ENCODE results near the gene MYBPC1. TPM values are rescaled to one million over a fixed set of nuclear protein-coding genes. Genes with fewer than 3 reads are reported as not detected.

Gene MYBPC1
- polyA plus RNA-seq, 3 donors: 0.04 to 0.16 TPM; not detected in 1

DNA sequence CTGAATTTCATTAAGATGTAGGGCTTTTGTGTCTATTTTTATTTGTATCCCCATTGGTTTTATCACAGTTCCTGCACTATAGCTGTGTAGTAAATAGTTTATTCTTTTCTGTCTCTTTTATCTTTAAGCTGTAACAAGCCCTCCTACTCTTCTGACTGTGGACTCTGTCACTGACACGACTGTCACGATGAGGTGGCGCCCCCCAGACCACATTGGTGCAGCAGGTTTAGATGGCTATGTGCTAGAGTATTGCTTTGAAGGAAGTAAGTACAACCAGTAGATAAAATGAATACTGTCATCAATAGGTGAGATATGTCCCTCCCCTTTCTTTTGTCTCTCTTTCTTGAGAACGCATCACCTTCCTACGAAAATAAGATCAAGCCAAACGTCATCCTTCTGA, 68.5 kb downstream of the MYBPC1 start:
- Histone ChIP-seq H3K79me2 (ENCODE audit: insufficient read depth, low read length) (no peaks in the 10 kb centered on the region), H3K4me2 (replicated peaks; ENCODE audit: extremely low read depth, low read length, poor library complexity, severe bottlenecking) (no peak overlapping the region), H3K9me3 (replicated peaks in 1 of 2; ENCODE audit: control insufficient read depth in 1 of 2, insufficient read depth in 1 of 2, low read length in 2 of 2) (no peaks in the 10 kb centered on the region), H3K36me3 (replicated peaks in 1 of 2; ENCODE audit: control insufficient read depth in 1 of 2, insufficient read depth in 2 of 2, low read length in 2 of 2) (no peaks in the 10 kb centered on the region), H3K27ac (ENCODE audit: low read depth in 1 of 2, low read length in 2 of 2) (no peak overlapping the region), H4K20me1 (ENCODE audit: insufficient read depth, low read length) (no peaks in the 10 kb centered on the region), H3K27me3 (ENCODE audit: control insufficient read depth in 2 of 2, insufficient read depth in 2 of 2, low read length in 2 of 2) (no peaks in the 10 kb centered on the region), H3K4me1 (ENCODE audit: control insufficient read depth in 1 of 2, insufficient read depth in 2 of 2, low read length in 2 of 2) (no peaks in the 10 kb centered on the region), H3K4me3 (replicated peaks in 1 of 3; ENCODE audit: low read depth in 2 of 3, low read length in 3 of 3) (no peak overlapping the region), H3K9ac (ENCODE audit: insufficient read depth, low read length, poor library complexity, severe bottlenecking) (no peak overlapping the region), H2AFZ (ENCODE audit: insufficient read depth, low read depth, low read length, poor library complexity, severe bottlenecking) (no peak overlapping the region)
- TF ChIP-seq, protein P1, sequence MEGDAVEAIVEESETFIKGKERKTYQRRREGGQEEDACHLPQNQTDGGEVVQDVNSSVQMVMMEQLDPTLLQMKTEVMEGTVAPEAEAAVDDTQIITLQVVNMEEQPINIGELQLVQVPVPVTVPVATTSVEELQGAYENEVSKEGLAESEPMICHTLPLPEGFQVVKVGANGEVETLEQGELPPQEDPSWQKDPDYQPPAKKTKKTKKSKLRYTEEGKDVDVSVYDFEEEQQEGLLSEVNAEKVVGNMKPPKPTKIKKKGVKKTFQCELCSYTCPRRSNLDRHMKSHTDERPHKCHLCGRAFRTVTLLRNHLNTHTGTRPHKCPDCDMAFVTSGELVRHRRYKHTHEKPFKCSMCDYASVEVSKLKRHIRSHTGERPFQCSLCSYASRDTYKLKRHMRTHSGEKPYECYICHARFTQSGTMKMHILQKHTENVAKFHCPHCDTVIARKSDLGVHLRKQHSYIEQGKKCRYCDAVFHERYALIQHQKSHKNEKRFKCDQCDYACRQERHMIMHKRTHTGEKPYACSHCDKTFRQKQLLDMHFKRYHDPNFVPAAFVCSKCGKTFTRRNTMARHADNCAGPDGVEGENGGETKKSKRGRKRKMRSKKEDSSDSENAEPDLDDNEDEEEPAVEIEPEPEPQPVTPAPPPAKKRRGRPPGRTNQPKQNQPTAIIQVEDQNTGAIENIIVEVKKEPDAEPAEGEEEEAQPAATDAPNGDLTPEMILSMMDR (IDR thresholded peaks at IDR 0.05): no peak
- Mint-ChIP-seq H3K4me1 (no peaks in the 10 kb centered on the region), H3K9me3 (peaks cover 0 to 2% (median 0%) of the 10 kb centered on the region in 7 donors), H3K27me3 (ENCODE audit: low read depth in 3 of 3) (peaks cover 0 to 1% (median 0%) of the 10 kb centered on the region in 3 donors), H3K36me3 (no peaks in the 10 kb centered on the region), H3K27ac (no peak overlapping the region), H3K4me3 (no peak overlapping the region)
- no peak for DNase-seq
- intact Hi-C loops (cut with micrococcal nuclease): no loop called here
- WGBS (ENCODE audit: insufficient coverage): no CpG with 5 or more reads among the region's 6 CpGs

DNA sequence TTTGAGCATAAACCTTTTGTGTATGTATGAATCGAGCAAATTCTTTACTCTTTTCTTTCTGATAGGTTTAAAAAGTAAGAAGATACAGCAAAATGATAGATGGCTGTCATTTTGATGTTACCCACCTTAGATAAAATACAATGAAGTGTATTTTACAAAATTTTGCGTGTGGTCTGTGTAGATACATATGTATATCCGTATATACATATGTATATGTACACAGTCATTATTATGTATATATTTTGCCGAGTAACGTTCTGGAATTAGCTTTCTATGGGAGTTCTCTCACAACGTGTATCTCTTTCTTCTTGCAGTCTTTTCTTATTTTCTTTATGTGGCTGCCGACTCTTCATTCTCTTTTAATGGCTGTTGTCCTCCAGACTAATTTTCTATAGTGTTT, 70.2 kb downstream of the MYBPC1 start:
- no peaks in the 10 kb centered on the region for H3K27me3 ChIP-seq (ENCODE audit: control insufficient read depth in 2 of 2, insufficient read depth in 2 of 2, low read length in 2 of 2)
- DNase-seq: no peak
- intact Hi-C loops (cut with micrococcal nuclease): no loop called here
- Mint-ChIP-seq H3K27me3 (ENCODE audit: low read depth in 3 of 3) (peaks cover 0 to 2% (median 0%) of the 10 kb centered on the region in 3 donors), H3K4me1 (peaks cover 8% of the 10 kb centered on the region), H3K36me3 (no peaks in the 10 kb centered on the region), H3K27ac (no peak overlapping the region), H3K9me3 (no peaks in the 10 kb centered on the region), H3K4me3 (no peak overlapping the region)
- no peaks in the 10 kb centered on the region for H3K36me3 ChIP-seq (replicated peaks in 1 of 2; ENCODE audit: control insufficient read depth in 1 of 2, insufficient read depth in 2 of 2, low read length in 2 of 2)
- TF ChIP-seq, protein P1 (IDR thresholded peaks at IDR 0.05): no peak
- no peaks in the 10 kb centered on the region for H4K20me1 ChIP-seq (ENCODE audit: insufficient read depth, low read length)
- no peak overlapping the region for H2AFZ ChIP-seq (ENCODE audit: insufficient read depth, low read depth, low read length, poor library complexity, severe bottlenecking)
- no peaks in the 10 kb centered on the region for H3K79me2 ChIP-seq (ENCODE audit: insufficient read depth, low read length)
- H3K9ac ChIP-seq (ENCODE audit: insufficient read depth, low read length, poor library complexity, severe bottlenecking): no peak overlapping the region
- H3K4me2 ChIP-seq (replicated peaks; ENCODE audit: extremely low read depth, low read length, poor library complexity, severe bottlenecking): no peak overlapping the region
- H3K4me1 ChIP-seq (ENCODE audit: control insufficient read depth in 1 of 2, insufficient read depth in 2 of 2, low read length in 2 of 2): peaks cover 9% of the 10 kb centered on the region in 2 donors
- no peaks in the 10 kb centered on the region for H3K9me3 ChIP-seq (replicated peaks in 1 of 2; ENCODE audit: control insufficient read depth in 1 of 2, insufficient read depth in 1 of 2, low read length in 2 of 2)
- WGBS (ENCODE audit: insufficient coverage): no CpG with 5 or more reads among the region's 7 CpGs
- no peak overlapping the region for H3K27ac ChIP-seq (ENCODE audit: low read depth in 1 of 2, low read length in 2 of 2)
- H3K4me3 ChIP-seq (replicated peaks in 1 of 3; ENCODE audit: low read depth in 2 of 3, low read length in 3 of 3): no peak overlapping the region
